ENCODE data around the gene NPAS1. TPM values are rescaled to one million over a fixed set of nuclear protein-coding genes. Genes with fewer than 3 reads are reported as not detected.
A peak's percentile ranks its signal among the peaks of the same experiment; 100 is the strongest.

Gene NPAS1
- total and polyA plus RNA-seq, 2 of the 8 experiments (the other 6 are each of a cell fraction or from before 2014, with no cell fraction given): 9.9 to 13.9 TPM

- ChIA-PET CTCF (ENCODE audit: partially characterized antibody) (interaction anchor here (0.7 to 4.0 kb wide), 15 partner anchors 8 to 141 kb away, joined by 3 to 32 read pairs (median 4); partner anchors contain the start of gene ZC3H4), POLR2A (ENCODE audit: partially characterized antibody) (interaction anchor here (0.6 to 6.1 kb wide), 12 partner anchors 10 to 145 kb away, joined by 3 to 27 read pairs (median 4); partner anchors contain the start of gene ZC3H4)
- Histone ChIP-seq H4K91ac (replicated peaks; ENCODE audit: insufficient read length, low read length) (no peak overlapping the region), H3K23ac (ENCODE audit: insufficient read length) (no peak overlapping the region), H3K36me3 (ENCODE audit: control insufficient read depth in 2 of 4, insufficient read depth in 4 of 4, low read length in 3 of 4) (peaks cover 19 to 75% (median 55%) of the 10 kb centered on the region in 4 experiments), H3K4me2 (ENCODE audit: insufficient read depth in 1 of 2, low read depth in 2 of 2, low read length in 2 of 2) (no peak overlapping the region), H2BK12ac (ENCODE audit: low read depth, low read length) (0 out of 2 replicates have a peak overlapping the region, but pooled peaks have one; percentile 42), H3K4me3 (ENCODE audit: extremely low read depth in 1 of 4, insufficient read depth in 2 of 4, low read depth in 3 of 4, low read length in 4 of 4) (no peak overlapping the region), H2BK20ac (ENCODE audit: low read length) (no peak overlapping the region), H3K18ac (ENCODE audit: extremely low read depth, low read length) (no peak overlapping the region), H2BK120ac (replicated peaks; ENCODE audit: low read depth, low read length) (no peak overlapping the region), H3K27me3 (replicated peaks in 1 of 4; ENCODE audit: control insufficient read depth in 3 of 4, extremely low read depth in 1 of 4, insufficient read depth in 3 of 4, low read length in 3 of 4) (no peaks in the 10 kb centered on the region), H3K9me3 (ENCODE audit: insufficient read depth in 2 of 2, low read depth in 1 of 2, low read length in 1 of 2) (no peaks in the 10 kb centered on the region), H4K8ac (ENCODE audit: extremely low read depth, insufficient read depth, low read length) (no peak overlapping the region), H2BK5ac (ENCODE audit: low read depth, low read length) (no peak overlapping the region), H2AK5ac (ENCODE audit: low read depth, low read length) (no peak overlapping the region), H3K4ac (replicated peaks; ENCODE audit: insufficient read length, low read depth, low read length) (no peak overlapping the region), H3K79me2 (ENCODE audit: control insufficient read depth in 1 of 2, insufficient read depth in 2 of 2, low read length in 2 of 2) (peaks cover 0 to 4% of the 10 kb centered on the region in 2 experiments; a peak in 1 of 4 replicates), H3K23me2 (ENCODE audit: low read depth, low read length) (no peaks in the 10 kb centered on the region), H3K14ac (ENCODE audit: insufficient read length) (no peak overlapping the region), H4K20me1 (replicated peaks in 1 of 2; ENCODE audit: control insufficient read depth in 1 of 2, insufficient read depth in 2 of 2, low read length in 2 of 2) (peaks cover 7 to 11% of the 10 kb centered on the region in 2 experiments), H3K56ac (replicated peaks; ENCODE audit: insufficient read length, low read depth, low read length) (no peak overlapping the region), H4K5ac (ENCODE audit: insufficient read length, low read depth, low read length) (no peak overlapping the region), H2AFZ (ENCODE audit: low read length) (no peak overlapping the region), H3K79me1 (ENCODE audit: low read depth, low read length) (no peaks in the 10 kb centered on the region; the same call in 1 of the 2 replicates), H3K4me1 (replicated peaks in 1 of 4; ENCODE audit: control insufficient read depth in 3 of 4, insufficient read depth in 4 of 4, low read length in 3 of 4) (no peaks in the 10 kb centered on the region), H3K9ac (replicated peaks in 1 of 4; ENCODE audit: extremely low read depth in 1 of 4, low read depth in 3 of 4, low read length in 3 of 4) (no peak overlapping the region), H3K27ac (ENCODE audit: low read depth, low read length) (no peak overlapping the region), H2BK15ac (ENCODE audit: low read length) (no peak overlapping the region)
- no peak for DNase-seq (ENCODE audit: low read depth in 1 of 2, low spot score in 2 of 2)
- 93% methylated on average over 6 of the region's 6 CpGs; no CpG with 5 or more reads in 1 of the 2 experiments for WGBS, 2 experiments (ENCODE audit: extremely low coverage in 1 of 2, insufficient coverage in 1 of 2, insufficient read length in 1 of 2, insufficient replicate concordance in 2 of 2, low coverage in 1 of 2, low lambda C conversion rate in 2 of 2, missing lambda C conversion rate in 1 of 2)
- no peak for FAIRE-seq
- TF ChIP-seq NRF1 (IDR thresholded peaks at IDR 0.05; ENCODE audit: low read depth, low read length) (no peak), CREB1 (IDR thresholded peaks at IDR 0.05) (no peak), JUN (IDR thresholded peaks at IDR 0.05; ENCODE audit: low read depth, low read length) (no peak), RBBP5 (IDR thresholded peaks at IDR 0.05; ENCODE audit: borderline replicate concordance, low read depth, low read length) (no peak), SP4 (IDR thresholded peaks at IDR 0.05; ENCODE audit: low read length) (no peak), CHD1 (IDR thresholded peaks at IDR 0.05; ENCODE audit: low read depth, low read length) (no peak), TAF1 (IDR thresholded peaks at IDR 0.05; ENCODE audit: low read depth, low read length) (no peak), JUND (IDR thresholded peaks at IDR 0.05; ENCODE audit: low read length) (no peak), USF2 (IDR thresholded peaks at IDR 0.05; ENCODE audit: low read length) (no peak), SRF (IDR thresholded peaks at IDR 0.05; ENCODE audit: low read depth, low read length) (no peak), KDM1A (IDR thresholded peaks at IDR 0.05; ENCODE audit: borderline replicate concordance, low read length) (no peak), CBX5 (IDR thresholded peaks at IDR 0.05; ENCODE audit: low read depth, low read length) (no peak), GABPA (IDR thresholded peaks at IDR 0.05; ENCODE audit: borderline replicate concordance, insufficient read depth, low read length) (no peak), RAD21 (IDR thresholded peaks at IDR 0.05 in 1 of 2, conservative IDR thresholded peaks at IDR 0.05 in 1 of 2; ENCODE audit: low read depth in 2 of 2, low read length in 2 of 2) (no peak)
Measured at GRCh38 chr19:47081095-47081494, 61.5 kb downstream of the NPAS1 start.
